SK-N-SH (cell line): ENCODE data around the gene TIMELESS.

Source experiments
- EP300 ChIP-seq, 2 experiments: IDR thresholded peaks; 2 replicates each; pipeline versions ENCODE4 v1.4.0 to v1.6.1; 2012; ENCODE audit warnings: borderline replicate concordance in 1 of 2, low read depth in 1 of 2, low read length in 1 of 2
- FOXM1 ChIP-seq: IDR thresholded peaks from 2 replicates; pipeline ENCODE4 v1.4.0; 2012; ENCODE audit warnings: low read depth, mild to moderate bottlenecking
- NRF1 ChIP-seq: IDR thresholded peaks from 2 replicates; pipeline ENCODE4 v1.6.1; 2012; ENCODE audit warnings: low read depth, mild to moderate bottlenecking, low read length
- POLR2AphosphoS5 ChIP-seq: IDR thresholded peaks from 2 replicates; pipeline ENCODE4 v1.6.1; 2012; ENCODE audit warnings: low read depth, low read length
- RAD21 ChIP-seq: IDR thresholded peaks from 2 replicates; pipeline ENCODE4 v1.6.1; 2012; ENCODE audit warnings: mild to moderate bottlenecking, low read length
- RXRA ChIP-seq: IDR thresholded peaks from 2 replicates; pipeline ENCODE4 v1.4.0; 2012; ENCODE audit warnings: low read depth, mild to moderate bottlenecking, borderline replicate concordance
- SIN3A ChIP-seq: IDR thresholded peaks from 2 replicates; pipeline ENCODE4 v1.6.1; 2012; ENCODE audit warnings: low read depth, mild to moderate bottlenecking, low read length, moderate library complexity, borderline replicate concordance
- YY1 ChIP-seq: IDR thresholded peaks from 2 replicates; pipeline ENCODE4 v1.4.0; 2012; ENCODE audit warnings: low read depth, mild to moderate bottlenecking
- TF ChIP-seq, protein P1 (sequence below): fragments of 200-600 bp; sonication (generic); IDR thresholded peaks from 2 replicates; pipeline ENCODE4 v1.6.1; 2017; ENCODE audit warnings: antibody characterized with exemption, mild to moderate bottlenecking, moderate library complexity
- TF ChIP-seq, protein P2 (sequence below): IDR thresholded peaks from 2 replicates; pipeline ENCODE4; 2012
- TF ChIP-seq, protein P3 (sequence below): IDR thresholded peaks from 2 replicates; pipeline ENCODE4 v1.6.1; 2012; ENCODE audit warnings: mild to moderate bottlenecking, low read depth, low read length, moderate library complexity
- TF ChIP-seq, protein P4 (sequence below): fragments of 150-350 bp; IDR thresholded peaks from 2 replicates; pipeline ENCODE4 v1.6.1; 2017; ENCODE audit warnings: antibody characterized with exemption, low read length, low read depth, borderline replicate concordance

- TF ChIP-seq, protein P1, sequence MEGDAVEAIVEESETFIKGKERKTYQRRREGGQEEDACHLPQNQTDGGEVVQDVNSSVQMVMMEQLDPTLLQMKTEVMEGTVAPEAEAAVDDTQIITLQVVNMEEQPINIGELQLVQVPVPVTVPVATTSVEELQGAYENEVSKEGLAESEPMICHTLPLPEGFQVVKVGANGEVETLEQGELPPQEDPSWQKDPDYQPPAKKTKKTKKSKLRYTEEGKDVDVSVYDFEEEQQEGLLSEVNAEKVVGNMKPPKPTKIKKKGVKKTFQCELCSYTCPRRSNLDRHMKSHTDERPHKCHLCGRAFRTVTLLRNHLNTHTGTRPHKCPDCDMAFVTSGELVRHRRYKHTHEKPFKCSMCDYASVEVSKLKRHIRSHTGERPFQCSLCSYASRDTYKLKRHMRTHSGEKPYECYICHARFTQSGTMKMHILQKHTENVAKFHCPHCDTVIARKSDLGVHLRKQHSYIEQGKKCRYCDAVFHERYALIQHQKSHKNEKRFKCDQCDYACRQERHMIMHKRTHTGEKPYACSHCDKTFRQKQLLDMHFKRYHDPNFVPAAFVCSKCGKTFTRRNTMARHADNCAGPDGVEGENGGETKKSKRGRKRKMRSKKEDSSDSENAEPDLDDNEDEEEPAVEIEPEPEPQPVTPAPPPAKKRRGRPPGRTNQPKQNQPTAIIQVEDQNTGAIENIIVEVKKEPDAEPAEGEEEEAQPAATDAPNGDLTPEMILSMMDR, result no peak
- TF ChIP-seq POLR2AphosphoS5 (no peak), FOXM1 (no peak), YY1 (no peak), EP300 (IDR thresholded peaks at IDR 0.05; ENCODE audit: borderline replicate concordance in 1 of 2, low read depth in 1 of 2, low read length in 1 of 2) (no peak), SIN3A (no peak), NRF1 (no peak), RXRA (no peak), RAD21 (no peak)
- TF ChIP-seq, protein P2, sequence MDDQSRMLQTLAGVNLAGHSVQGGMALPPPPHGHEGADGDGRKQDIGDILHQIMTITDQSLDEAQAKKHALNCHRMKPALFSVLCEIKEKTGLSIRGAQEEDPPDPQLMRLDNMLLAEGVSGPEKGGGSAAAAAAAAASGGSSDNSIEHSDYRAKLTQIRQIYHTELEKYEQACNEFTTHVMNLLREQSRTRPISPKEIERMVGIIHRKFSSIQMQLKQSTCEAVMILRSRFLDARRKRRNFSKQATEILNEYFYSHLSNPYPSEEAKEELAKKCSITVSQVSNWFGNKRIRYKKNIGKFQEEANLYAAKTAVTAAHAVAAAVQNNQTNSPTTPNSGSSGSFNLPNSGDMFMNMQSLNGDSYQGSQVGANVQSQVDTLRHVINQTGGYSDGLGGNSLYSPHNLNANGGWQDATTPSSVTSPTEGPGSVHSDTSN, result no peak
- TF ChIP-seq, protein P3, sequence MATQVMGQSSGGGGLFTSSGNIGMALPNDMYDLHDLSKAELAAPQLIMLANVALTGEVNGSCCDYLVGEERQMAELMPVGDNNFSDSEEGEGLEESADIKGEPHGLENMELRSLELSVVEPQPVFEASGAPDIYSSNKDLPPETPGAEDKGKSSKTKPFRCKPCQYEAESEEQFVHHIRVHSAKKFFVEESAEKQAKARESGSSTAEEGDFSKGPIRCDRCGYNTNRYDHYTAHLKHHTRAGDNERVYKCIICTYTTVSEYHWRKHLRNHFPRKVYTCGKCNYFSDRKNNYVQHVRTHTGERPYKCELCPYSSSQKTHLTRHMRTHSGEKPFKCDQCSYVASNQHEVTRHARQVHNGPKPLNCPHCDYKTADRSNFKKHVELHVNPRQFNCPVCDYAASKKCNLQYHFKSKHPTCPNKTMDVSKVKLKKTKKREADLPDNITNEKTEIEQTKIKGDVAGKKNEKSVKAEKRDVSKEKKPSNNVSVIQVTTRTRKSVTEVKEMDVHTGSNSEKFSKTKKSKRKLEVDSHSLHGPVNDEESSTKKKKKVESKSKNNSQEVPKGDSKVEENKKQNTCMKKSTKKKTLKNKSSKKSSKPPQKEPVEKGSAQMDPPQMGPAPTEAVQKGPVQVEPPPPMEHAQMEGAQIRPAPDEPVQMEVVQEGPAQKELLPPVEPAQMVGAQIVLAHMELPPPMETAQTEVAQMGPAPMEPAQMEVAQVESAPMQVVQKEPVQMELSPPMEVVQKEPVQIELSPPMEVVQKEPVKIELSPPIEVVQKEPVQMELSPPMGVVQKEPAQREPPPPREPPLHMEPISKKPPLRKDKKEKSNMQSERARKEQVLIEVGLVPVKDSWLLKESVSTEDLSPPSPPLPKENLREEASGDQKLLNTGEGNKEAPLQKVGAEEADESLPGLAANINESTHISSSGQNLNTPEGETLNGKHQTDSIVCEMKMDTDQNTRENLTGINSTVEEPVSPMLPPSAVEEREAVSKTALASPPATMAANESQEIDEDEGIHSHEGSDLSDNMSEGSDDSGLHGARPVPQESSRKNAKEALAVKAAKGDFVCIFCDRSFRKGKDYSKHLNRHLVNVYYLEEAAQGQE, result no peak
- TF ChIP-seq, protein P4, sequence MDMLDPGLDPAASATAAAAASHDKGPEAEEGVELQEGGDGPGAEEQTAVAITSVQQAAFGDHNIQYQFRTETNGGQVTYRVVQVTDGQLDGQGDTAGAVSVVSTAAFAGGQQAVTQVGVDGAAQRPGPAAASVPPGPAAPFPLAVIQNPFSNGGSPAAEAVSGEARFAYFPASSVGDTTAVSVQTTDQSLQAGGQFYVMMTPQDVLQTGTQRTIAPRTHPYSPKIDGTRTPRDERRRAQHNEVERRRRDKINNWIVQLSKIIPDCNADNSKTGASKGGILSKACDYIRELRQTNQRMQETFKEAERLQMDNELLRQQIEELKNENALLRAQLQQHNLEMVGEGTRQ, result no peak
Observed at GRCh38 chr12:56484566-56484965, 35.3 kb upstream of the TIMELESS start.
